OCI-LY7 (cell line): ENCODE data around the gene ZKSCAN1.

ENCODE experiments used
- EZH2phosphoT487 ChIP-seq: fragments of 200-600 bp; sonication (generic); IDR thresholded peaks from 2 replicates; pipeline ENCODE4 v1.6.1; 2018; ENCODE audit warnings: low read depth, borderline replicate concordance, mild to moderate bottlenecking, mixed run types, antibody characterized with exemption, low read length, moderate library complexity, mixed read lengths
- TF ChIP-seq, protein P1 (sequence below): fragments of 200-600 bp; sonication (generic); conservative IDR thresholded peaks from 2 replicates; pipeline ENCODE4 v1.5.1; 2014; ENCODE audit warnings: mild to moderate bottlenecking, antibody characterized with exemption, low read length, moderate library complexity, mixed read lengths

DNA sequence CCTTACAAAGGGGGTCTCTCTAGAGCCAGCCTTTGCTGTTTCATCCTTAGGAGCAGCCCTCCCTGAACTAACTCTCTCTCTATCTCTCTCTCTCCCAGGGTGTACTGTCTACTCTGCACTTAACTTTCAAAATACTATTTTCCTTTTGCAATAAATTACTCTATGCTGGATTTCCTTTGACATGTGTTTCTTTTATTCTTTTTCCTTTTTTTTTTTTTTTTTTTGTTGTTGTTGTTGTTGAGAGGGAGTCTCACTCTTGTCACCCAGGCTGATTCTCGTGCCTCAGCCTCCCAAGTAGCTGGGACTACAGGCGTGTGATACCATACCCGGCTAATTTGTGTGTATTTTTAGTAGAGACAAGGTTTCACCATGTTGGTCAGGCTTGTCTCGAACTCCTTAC is 67.6 kb downstream of the ZKSCAN1 start:
- TF ChIP-seq, protein P1, sequence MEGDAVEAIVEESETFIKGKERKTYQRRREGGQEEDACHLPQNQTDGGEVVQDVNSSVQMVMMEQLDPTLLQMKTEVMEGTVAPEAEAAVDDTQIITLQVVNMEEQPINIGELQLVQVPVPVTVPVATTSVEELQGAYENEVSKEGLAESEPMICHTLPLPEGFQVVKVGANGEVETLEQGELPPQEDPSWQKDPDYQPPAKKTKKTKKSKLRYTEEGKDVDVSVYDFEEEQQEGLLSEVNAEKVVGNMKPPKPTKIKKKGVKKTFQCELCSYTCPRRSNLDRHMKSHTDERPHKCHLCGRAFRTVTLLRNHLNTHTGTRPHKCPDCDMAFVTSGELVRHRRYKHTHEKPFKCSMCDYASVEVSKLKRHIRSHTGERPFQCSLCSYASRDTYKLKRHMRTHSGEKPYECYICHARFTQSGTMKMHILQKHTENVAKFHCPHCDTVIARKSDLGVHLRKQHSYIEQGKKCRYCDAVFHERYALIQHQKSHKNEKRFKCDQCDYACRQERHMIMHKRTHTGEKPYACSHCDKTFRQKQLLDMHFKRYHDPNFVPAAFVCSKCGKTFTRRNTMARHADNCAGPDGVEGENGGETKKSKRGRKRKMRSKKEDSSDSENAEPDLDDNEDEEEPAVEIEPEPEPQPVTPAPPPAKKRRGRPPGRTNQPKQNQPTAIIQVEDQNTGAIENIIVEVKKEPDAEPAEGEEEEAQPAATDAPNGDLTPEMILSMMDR = no peak
- no peak for TF ChIP-seq EZH2phosphoT487
